Keratinocyte (primary cell): Measurements from ENCODE around the gene HPCAL1. TPM values are rescaled to one million over a fixed set of nuclear protein-coding genes. Genes with fewer than 3 reads are reported as not detected.

Experiments used
- DNase-seq: peaks from one replicate; pipeline ENCODE4 v3.0.0-alpha.2; 2011; ENCODE audit warnings: low read depth, missing footprints, low spot score
- FAIRE-seq: peaks from 2 replicates; lab custom pipeline; 2011; peaks lifted over from hg19 to GRCh38; lab: Jason Lieb, UNC
- H2AFZ ChIP-seq: 2 replicates; pipeline ENCODE4 v1.6.0; 2012; ENCODE audit warnings: low read length, control low read depth, inconsistent platforms; ENCODE audit not compliant: control insufficient read depth
- H3K27ac ChIP-seq: 2 replicates; pipeline ENCODE4 v1.5.1; 2011; ENCODE audit warnings: low read length; ENCODE audit not compliant: control insufficient read depth, insufficient read depth
- H3K27me3 ChIP-seq: 3 replicates; pipeline ENCODE4 v1.6.0; 2011; ENCODE audit warnings: low read length; ENCODE audit not compliant: control insufficient read depth, insufficient read depth; ENCODE audit errors: extremely low read depth
- H3K36me3 ChIP-seq, 2 experiments: 2 replicates in 1 of 2; 3 replicates in 1 of 2; pipeline ENCODE4 v1.5.1; 2011; ENCODE audit warnings: low read length in 2 of 2, mild to moderate bottlenecking in 1 of 2; ENCODE audit not compliant: control insufficient read depth in 2 of 2, insufficient read depth in 2 of 2; ENCODE audit errors: extremely low read depth in 1 of 2
- H3K4me1 ChIP-seq: 3 replicates; pipeline ENCODE4 v1.5.1; 2011; ENCODE audit warnings: low read length; ENCODE audit not compliant: control insufficient read depth, insufficient read depth; ENCODE audit errors: extremely low read depth
- H3K4me2 ChIP-seq: 3 replicates; pipeline ENCODE4 v1.6.0; 2011; ENCODE audit warnings: low read depth, low read length; ENCODE audit not compliant: control insufficient read depth, insufficient read depth; ENCODE audit errors: extremely low read depth
- H3K4me3 ChIP-seq, 3 experiments: fragments of 200-600 bp in 1 of 3; sonication (generic) in 1 of 3; 2 replicates in 2 of 3; 3 replicates in 1 of 3; pipeline ENCODE4 v1.5.1; 2011 to 2016; ENCODE audit warnings: low read length in 3 of 3, mild to moderate bottlenecking in 3 of 3, control low read depth in 2 of 3, inconsistent platforms in 1 of 3, low read depth in 1 of 3, mixed read lengths in 1 of 3, mixed run types in 1 of 3, moderate library complexity in 1 of 3; ENCODE audit not compliant: control insufficient read depth in 2 of 3, insufficient read depth in 2 of 3; ENCODE audit errors: extremely low read depth in 1 of 3
- H3K79me2 ChIP-seq: 2 replicates; pipeline ENCODE4 v1.6.0; 2012; ENCODE audit warnings: low read length; ENCODE audit not compliant: control insufficient read depth, insufficient read depth
- H3K9ac ChIP-seq: 3 replicates; pipeline ENCODE4 v1.6.0; 2011; ENCODE audit warnings: low read length; ENCODE audit not compliant: control insufficient read depth, insufficient read depth; ENCODE audit errors: extremely low read depth
- H3K9me1 ChIP-seq: 3 replicates; pipeline ENCODE4 v1.6.0; 2011; ENCODE audit warnings: low read length; ENCODE audit not compliant: control insufficient read depth, insufficient read depth; ENCODE audit errors: extremely low read depth
- H3K9me3 ChIP-seq: 2 replicates; pipeline ENCODE4 v1.5.1; 2012; ENCODE audit warnings: low read depth, low read length; ENCODE audit not compliant: control insufficient read depth
- H4K20me1 ChIP-seq: 3 replicates; pipeline ENCODE4 v1.6.0; 2011; ENCODE audit warnings: low read length; ENCODE audit not compliant: control insufficient read depth, insufficient read depth; ENCODE audit errors: extremely low read depth
- EZH2 ChIP-seq: IDR thresholded peaks from one replicate; pipeline ENCODE4 v1.6.1; 2012; ENCODE audit warnings: inconsistent platforms, mild to moderate bottlenecking, low read length, moderate library complexity
- dilution Hi-C: fragments of 300-500 bp; cut with MboI; formaldehyde crosslinking; loops from one replicate; pipeline ENCODE4 v1.7.0; 2020; ENCODE audit warnings: low sequenced_read_pairs; ENCODE audit not compliant: extremely low pct_ligation_motif_present
- polyA plus RNA-seq, 5 experiments: library from polyadenylated mRNA; depleted of rRNA in 3 of 5; stranded (reverse) in 3 of 5; stranded (forward) in 1 of 5; unstranded in 1 of 5; fragments of >200 nt; gene quantifications; 1 replicate in 1 of 5; 2 replicates in 3 of 5; 3 replicates in 1 of 5; pipeline versions ENCODE4 v1.2.1 to v1.2.3, GENCODE V29; 2011 to 2012; ENCODE audit warnings: missing spikeins in 2 of 5, low read depth in 1 of 5, low replicate concordance in 1 of 5
- TF ChIP-seq, protein P1 (sequence below), 3 experiments: IDR thresholded peaks in 1 of 3; conservative IDR thresholded peaks in 1 of 3; optimal IDR thresholded peaks in 1 of 3; 2 replicates in 2 of 3; 3 replicates in 1 of 3; pipeline versions ENCODE3 to v1.5.1; 2011; ENCODE audit warnings: low read length in 3 of 3, mild to moderate bottlenecking in 3 of 3, moderate library complexity in 2 of 3, control low read depth in 1 of 3, inconsistent platforms in 1 of 3; ENCODE audit not compliant: insufficient read depth in 2 of 3; ENCODE audit errors: extremely low read depth in 1 of 3

The HPCAL1 gene
- polyA plus RNA-seq, 1 donor (not counting 4 experiments of a cell fraction or from before 2014, with no cell fraction given), result 18.0 TPM

DNA sequence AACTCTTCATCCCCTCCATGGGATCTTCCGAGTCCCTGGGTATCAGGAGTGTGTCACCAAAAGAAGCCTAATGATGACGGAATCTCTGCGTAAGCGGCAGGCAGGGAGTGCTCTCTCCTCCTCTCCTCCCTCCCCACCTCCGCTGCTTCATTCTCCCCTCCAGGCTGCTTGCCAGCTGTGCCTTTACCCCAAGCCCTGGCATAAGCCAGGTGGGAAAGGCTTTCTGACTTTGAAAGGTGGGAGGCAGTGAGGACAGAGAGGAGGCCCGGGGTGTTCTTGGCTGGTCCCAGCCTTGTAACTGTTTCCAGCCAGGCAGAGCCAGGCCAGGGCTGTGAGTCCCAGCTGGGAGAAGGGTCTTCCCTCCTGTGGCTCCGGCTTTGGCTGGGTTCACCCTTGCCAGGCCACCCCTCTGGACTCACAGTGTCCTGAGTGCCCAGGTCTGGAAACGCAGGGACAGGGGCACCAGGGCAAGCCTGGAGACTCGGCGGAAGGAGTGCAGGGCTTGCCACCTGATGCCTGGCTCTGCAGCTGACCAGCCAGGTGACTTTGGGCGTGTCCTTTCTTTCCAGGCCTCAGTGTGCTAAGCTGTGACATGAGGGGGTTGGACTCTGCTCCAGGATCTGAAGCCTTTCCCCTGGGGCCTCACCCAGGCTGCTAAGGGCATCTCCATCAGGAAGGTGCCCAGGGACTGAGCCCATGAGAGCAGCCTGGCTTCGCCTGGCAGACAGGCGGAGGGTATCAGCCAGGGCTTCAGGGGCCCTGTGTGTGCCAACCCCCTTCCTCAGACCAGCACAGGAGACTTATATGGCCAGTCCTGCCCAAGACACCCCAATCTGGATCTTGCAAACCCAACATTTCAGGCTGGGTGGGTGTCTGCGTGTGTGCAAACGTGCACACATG, 32.7 kb upstream of the HPCAL1 start:
- Histone ChIP-seq H3K9me3 (no peaks in the 10 kb centered on the region), H3K4me3 (no peak overlapping the region), H3K4me2 (no peak overlapping the region), H3K4me1 (no peaks in the 10 kb centered on the region), H3K79me2 (no peaks in the 10 kb centered on the region), H3K9me1 (no peaks in the 10 kb centered on the region), H2AFZ (no peak overlapping the region), H3K27me3 (peaks cover 17% of the 10 kb centered on the region), H3K27ac (no peak overlapping the region), H4K20me1 (no peaks in the 10 kb centered on the region), H3K9ac (no peak overlapping the region), H3K36me3 (no peaks in the 10 kb centered on the region)
- FAIRE-seq, result no peak
- no peak for TF ChIP-seq EZH2
- TF ChIP-seq, protein P1, sequence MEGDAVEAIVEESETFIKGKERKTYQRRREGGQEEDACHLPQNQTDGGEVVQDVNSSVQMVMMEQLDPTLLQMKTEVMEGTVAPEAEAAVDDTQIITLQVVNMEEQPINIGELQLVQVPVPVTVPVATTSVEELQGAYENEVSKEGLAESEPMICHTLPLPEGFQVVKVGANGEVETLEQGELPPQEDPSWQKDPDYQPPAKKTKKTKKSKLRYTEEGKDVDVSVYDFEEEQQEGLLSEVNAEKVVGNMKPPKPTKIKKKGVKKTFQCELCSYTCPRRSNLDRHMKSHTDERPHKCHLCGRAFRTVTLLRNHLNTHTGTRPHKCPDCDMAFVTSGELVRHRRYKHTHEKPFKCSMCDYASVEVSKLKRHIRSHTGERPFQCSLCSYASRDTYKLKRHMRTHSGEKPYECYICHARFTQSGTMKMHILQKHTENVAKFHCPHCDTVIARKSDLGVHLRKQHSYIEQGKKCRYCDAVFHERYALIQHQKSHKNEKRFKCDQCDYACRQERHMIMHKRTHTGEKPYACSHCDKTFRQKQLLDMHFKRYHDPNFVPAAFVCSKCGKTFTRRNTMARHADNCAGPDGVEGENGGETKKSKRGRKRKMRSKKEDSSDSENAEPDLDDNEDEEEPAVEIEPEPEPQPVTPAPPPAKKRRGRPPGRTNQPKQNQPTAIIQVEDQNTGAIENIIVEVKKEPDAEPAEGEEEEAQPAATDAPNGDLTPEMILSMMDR (optimal IDR thresholded peaks at IDR 0.05 in 1 of 3, IDR thresholded peaks at IDR 0.05 in 1 of 3, conservative IDR thresholded peaks at IDR 0.05 in 1 of 3; ENCODE audit: extremely low read depth in 1 of 3, insufficient read depth in 2 of 3, low read length in 3 of 3), result no peak
- DNase-seq, result no peak
- dilution Hi-C loops, result no loop called here

- Histone ChIP-seq H3K79me2 (no peaks in the 10 kb centered on the region), H3K4me2 (no peak overlapping the region), H2AFZ (no peak overlapping the region), H3K27me3 (peaks cover 7% of the 10 kb centered on the region), H3K4me3 (no peak overlapping the region), H3K36me3 (no peaks in the 10 kb centered on the region), H4K20me1 (no peaks in the 10 kb centered on the region), H3K9me3 (no peaks in the 10 kb centered on the region), H3K9ac (no peak overlapping the region), H3K27ac (no peak overlapping the region), H3K4me1 (no peaks in the 10 kb centered on the region), H3K9me1 (no peaks in the 10 kb centered on the region)
- no peak for FAIRE-seq
- dilution Hi-C loops, result no loop called here
- DNase-seq, result no peak
- TF ChIP-seq, protein P1 (optimal IDR thresholded peaks at IDR 0.05 in 1 of 3, IDR thresholded peaks at IDR 0.05 in 1 of 3, conservative IDR thresholded peaks at IDR 0.05 in 1 of 3; ENCODE audit: extremely low read depth in 1 of 3, insufficient read depth in 2 of 3, low read length in 3 of 3), result no peak
- no peak for TF ChIP-seq EZH2
These were observed 31.2 kb upstream of the HPCAL1 start for GRCh38 chr2:10271509-10271908.
